Bronchial epithelial cell (primary cell): Measurements from ENCODE around the gene KDM3A. TPM values are rescaled to one million over a fixed set of nuclear protein-coding genes. Genes with fewer than 3 reads are reported as not detected.

ENCODE experiments used
- DNase-seq: peaks from one replicate; pipeline ENCODE4 v3.0.0-alpha.2; 2010; ENCODE audit warnings: low read depth
- FAIRE-seq: peaks from 2 replicates; lab custom pipeline; 2011; peaks lifted over from hg19 to GRCh38; lab: Jason Lieb, UNC
- H3K27me3 ChIP-seq: 2 replicates; pipeline ENCODE4 v1.5.1; 2011; ENCODE audit warnings: low read length; ENCODE audit not compliant: control insufficient read depth, insufficient read depth
- H3K36me3 ChIP-seq: 2 replicates; pipeline ENCODE4 v1.5.1; 2011; ENCODE audit warnings: low read length; ENCODE audit not compliant: control insufficient read depth, insufficient read depth
- H3K4me3 ChIP-seq: 2 replicates; pipeline ENCODE4 v1.5.1; 2011; ENCODE audit warnings: mild to moderate bottlenecking, low read depth, low read length, control low read depth
- CTCF ChIP-seq: IDR thresholded peaks from 2 replicates; pipeline ENCODE4 v1.5.1; 2011; ENCODE audit warnings: mild to moderate bottlenecking, moderate library complexity, low read length, control low read depth, inconsistent platforms; ENCODE audit not compliant: insufficient read depth, severe bottlenecking
- total RNA-seq: library from RNA; depleted of rRNA; stranded (reverse); fragments of >200 nt; gene quantifications from 2 replicates; pipeline ENCODE4 v1.2.1, GENCODE V29; 2014

KDM3A gene
- total RNA-seq, 1 donor from 2014 or later = 27.4 TPM

GRCh38 chr2:86455181-86455580, 14.0 kb downstream of the KDM3A start:
- FAIRE-seq = no peak
- DNase-seq = no peak
- no peak for TF ChIP-seq CTCF
- H3K36me3 ChIP-seq = peaks cover 19% of the 10 kb centered on the region
- H3K27me3 ChIP-seq = no peaks in the 10 kb centered on the region
- H3K4me3 ChIP-seq = no peak overlapping the region

- DNase-seq = no peak
- H3K36me3 ChIP-seq = peaks cover 22% of the 10 kb centered on the region
Observed at GRCh38 chr2:86461042-86461743, 20.0 kb downstream of the KDM3A start.

GRCh38 chr2:86464652-86465051, 23.5 kb downstream of the KDM3A start:
- DNase-seq (no peak), FAIRE-seq (no peak)
- Histone ChIP-seq H3K4me3 (no peak overlapping the region), H3K27me3 (no peaks in the 10 kb centered on the region), H3K36me3 (peaks cover 20% of the 10 kb centered on the region)
- TF ChIP-seq CTCF = no peak

More at GRCh38 chr2:86461042-86461743, 20.0 kb downstream of the KDM3A start:
- H3K27me3 ChIP-seq = no peaks in the 10 kb centered on the region
- no peak for FAIRE-seq
- no peak overlapping the region for H3K4me3 ChIP-seq
- no peak for TF ChIP-seq CTCF

GRCh38 chr2:86466306-86466705, 25.1 kb downstream of the KDM3A start:
- H3K27me3 ChIP-seq = no peaks in the 10 kb centered on the region
- TF ChIP-seq CTCF = no peak
- DNase-seq (no peak), FAIRE-seq (peak; percentile 28)
- no peak overlapping the region for H3K4me3 ChIP-seq
- H3K36me3 ChIP-seq = peaks cover 21% of the 10 kb centered on the region

GRCh38 chr2:86468162-86469033, 27.2 kb downstream of the KDM3A start:
- no peak for TF ChIP-seq CTCF
- no peaks in the 10 kb centered on the region for H3K27me3 ChIP-seq
- H3K4me3 ChIP-seq = no peak overlapping the region
- peaks cover 24% of the 10 kb centered on the region for H3K36me3 ChIP-seq
- DNase-seq (no peak), FAIRE-seq (no peak)
